ENCODE data around the gene JRKL.

GRCh38 chr11:96365493-96365892 is 24.3 kb upstream of the JRKL start:
- TF ChIP-seq POLR2A (IDR thresholded peaks at IDR 0.05) (no peak), CTCF (IDR thresholded peaks at IDR 0.05) (no peak)
